ENCODE measurements around the gene SYNCRIP. TPM values are rescaled to one million over a fixed set of nuclear protein-coding genes. Genes with fewer than 3 reads are reported as not detected.

SYNCRIP gene
- total and polyA plus RNA-seq, 7 donors = 34.8 to 122 (median 70.3) TPM

GRCh38 chr6:85675030-85675819, 32.5 kb upstream of the SYNCRIP start:
- no peaks in the 10 kb centered on the region for H3K27me3 ChIP-seq (ENCODE audit: insufficient read depth in 3 of 3, low read length in 2 of 3)
- WGBS, 3 donors = 27 to 41% (median 28%) methylated on average over 4 of the region's 4 CpGs
- H3K27ac ChIP-seq = peak overlapping the region; percentile 97
- ATAC-seq = peak; percentile 74 to 80 (median 77)
- peak; percentile 34 to 77 for DNase-seq
- peaks cover 0 to 17% of the 10 kb centered on the region in 2 donors for H3K36me3 ChIP-seq (ENCODE audit: insufficient read depth in 1 of 2, low read depth in 1 of 2)
- no peak for TF ChIP-seq CTCF (IDR thresholded peaks at IDR 0.05)
- H3K4me3 ChIP-seq = peak overlapping the region; percentile 94
- intact Hi-C loops (cut with DNase I) = loop anchor here in 1 of 2 donors (5.0 kb wide), 1 partner anchor 83 kb away; the partner anchor contains the start of gene SNX14
- H3K4me1 ChIP-seq = peaks cover 33% of the 10 kb centered on the region
- no peaks in the 10 kb centered on the region for H3K9me3 ChIP-seq

- Histone ChIP-seq H3K9me3 (no peaks in the 10 kb centered on the region), H3K27me3 (ENCODE audit: insufficient read depth in 3 of 3, low read length in 2 of 3) (no peaks in the 10 kb centered on the region), H3K4me3 (peak overlapping the region; percentile 94), H3K36me3 (ENCODE audit: insufficient read depth in 1 of 2, low read depth in 1 of 2) (peaks cover 0 to 17% of the 10 kb centered on the region in 2 donors), H3K27ac (peak overlapping the region; percentile 97), H3K4me1 (peaks cover 28% of the 10 kb centered on the region)
- intact Hi-C loops (cut with DNase I) = loop anchor here in 1 of 2 donors (5.0 kb wide), 1 partner anchor 82 kb away; the partner anchor contains the start of gene SNX14
- ATAC-seq = no peak
- no peak for TF ChIP-seq CTCF (IDR thresholded peaks at IDR 0.05)
- DNase-seq = no peak
Measured at GRCh38 chr6:85674604-85675003, 31.9 kb upstream of the SYNCRIP start.

GRCh38 chr6:85673198-85674139, 30.8 kb upstream of the SYNCRIP start:
- DNase-seq (no peak), ATAC-seq (no peak)
- intact Hi-C loops (cut with DNase I) = loop anchor here in 1 of 2 donors (2.0 kb wide), 1 partner anchor 25 kb away; no protein-coding TSS in a partner anchor
- Histone ChIP-seq H3K4me1 (peaks cover 28% of the 10 kb centered on the region), H3K27me3 (ENCODE audit: insufficient read depth in 3 of 3, low read length in 2 of 3) (no peaks in the 10 kb centered on the region), H3K9me3 (no peaks in the 10 kb centered on the region), H3K4me3 (peak overlapping the region; percentile 94), H3K36me3 (ENCODE audit: insufficient read depth in 1 of 2, low read depth in 1 of 2) (peaks cover 0 to 17% of the 10 kb centered on the region in 2 donors), H3K27ac (peak overlapping the region; percentile 97)
- 66 to 81% (median 80%) methylated on average over 4 of the region's 4 CpGs for WGBS, 3 donors
- TF ChIP-seq CTCF (IDR thresholded peaks at IDR 0.05) = no peak

- Histone ChIP-seq H3K36me3 (ENCODE audit: insufficient read depth in 1 of 2, low read depth in 1 of 2) (peaks cover 0 to 17% of the 10 kb centered on the region in 2 donors), H3K4me3 (no peak overlapping the region), H3K27me3 (ENCODE audit: insufficient read depth in 3 of 3, low read length in 2 of 3) (no peaks in the 10 kb centered on the region), H3K27ac (peak overlapping the region; percentile 97), H3K9me3 (no peaks in the 10 kb centered on the region), H3K4me1 (peaks cover 28% of the 10 kb centered on the region)
- intact Hi-C loops (cut with DNase I) = loop anchor here in 1 of 2 donors (2.0 kb wide), 1 partner anchor 24 kb away; no protein-coding TSS in a partner anchor
- ATAC-seq (no peak), DNase-seq (no peak)
- WGBS, 3 donors = 81 to 96% (median 81%) methylated on average over 4 of the region's 4 CpGs
- TF ChIP-seq CTCF (IDR thresholded peaks at IDR 0.05) = no peak
Measured at GRCh38 chr6:85672623-85673022, 29.9 kb upstream of the SYNCRIP start.
